Islet precursor cell (in vitro differentiated cells): ENCODE measurements around the gene GMDS.

Experiments
- DNase-seq: peaks from one replicate; pipeline ENCODE4 v3.0.0-alpha.2; 2018

GMDS gene

DNA sequence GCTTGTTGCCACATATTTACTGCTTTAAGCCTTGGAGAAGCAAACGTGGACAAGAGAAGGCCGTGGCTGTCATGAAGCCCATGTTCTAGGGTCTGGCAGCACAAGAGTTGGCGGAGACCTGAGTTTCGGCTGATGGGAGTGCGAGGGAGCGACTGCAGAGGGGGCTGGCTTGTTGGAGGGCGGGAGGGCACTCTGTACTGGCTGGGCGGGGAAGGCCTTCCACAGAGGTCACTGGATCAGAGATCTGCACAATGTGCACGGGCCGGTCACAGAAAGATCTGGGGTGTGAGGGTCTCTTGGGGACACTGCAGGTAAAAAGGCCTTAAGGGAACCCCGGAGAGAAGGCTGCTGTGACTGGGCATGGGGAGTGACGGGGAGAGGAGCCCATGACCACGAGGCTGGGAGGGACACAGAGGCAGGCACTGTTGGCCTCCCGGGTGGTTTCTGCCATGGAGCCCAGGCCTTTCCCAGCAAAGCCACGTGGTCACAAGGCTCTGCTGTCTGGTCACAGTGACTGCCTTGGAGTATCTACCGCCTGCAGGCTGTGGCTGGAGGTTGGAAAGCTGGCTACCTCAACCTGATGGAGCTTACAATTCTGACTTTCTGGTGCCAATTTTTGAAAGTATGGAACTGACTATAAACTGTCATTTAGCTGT is 611.9 kb downstream of the GMDS start:
- DNase-seq = peak; percentile 38

DNA sequence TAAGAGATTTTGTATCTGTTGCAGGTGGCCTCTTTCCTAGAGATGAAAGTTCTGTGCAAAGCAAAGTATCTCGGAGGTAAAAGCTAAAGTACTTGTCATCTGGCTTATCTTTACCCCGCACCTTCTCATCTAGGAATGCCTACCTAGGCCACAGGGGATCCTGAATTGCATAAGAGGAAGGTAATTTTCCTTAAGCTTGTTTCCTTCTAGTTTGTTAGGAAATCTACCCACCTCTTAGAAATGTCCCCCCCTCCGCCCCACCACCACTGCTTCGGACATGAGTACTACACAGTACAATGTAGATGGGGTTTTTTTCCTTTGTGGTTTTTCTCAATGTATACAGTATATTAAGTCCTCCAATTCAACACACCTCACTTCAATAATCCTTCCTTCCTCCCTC is 614.2 kb downstream of the GMDS start:
- peak; percentile 32 for DNase-seq

DNA sequence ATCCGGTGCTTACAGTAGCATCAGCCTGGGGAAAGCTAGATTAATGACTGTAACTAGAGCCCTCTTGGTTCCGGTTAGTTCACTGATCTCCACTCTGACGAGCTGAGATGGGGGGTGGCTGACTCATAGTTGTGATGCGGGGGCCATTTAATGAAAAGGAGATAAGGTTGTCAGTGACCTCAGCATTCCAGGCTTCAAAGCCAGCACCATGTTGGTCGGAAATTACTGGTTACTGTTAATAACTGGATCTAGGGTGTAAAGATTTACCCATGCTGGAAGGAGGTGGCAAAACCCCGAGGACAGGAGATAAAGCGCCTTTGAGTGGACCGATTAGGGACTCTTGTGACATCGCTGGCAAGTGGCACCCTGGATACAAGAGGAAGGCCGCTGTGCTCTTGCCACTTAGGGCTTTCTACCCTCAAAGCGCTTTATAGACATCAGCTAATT is 614.6 kb downstream of the GMDS start:
- peak; percentile 59 for DNase-seq

DNA sequence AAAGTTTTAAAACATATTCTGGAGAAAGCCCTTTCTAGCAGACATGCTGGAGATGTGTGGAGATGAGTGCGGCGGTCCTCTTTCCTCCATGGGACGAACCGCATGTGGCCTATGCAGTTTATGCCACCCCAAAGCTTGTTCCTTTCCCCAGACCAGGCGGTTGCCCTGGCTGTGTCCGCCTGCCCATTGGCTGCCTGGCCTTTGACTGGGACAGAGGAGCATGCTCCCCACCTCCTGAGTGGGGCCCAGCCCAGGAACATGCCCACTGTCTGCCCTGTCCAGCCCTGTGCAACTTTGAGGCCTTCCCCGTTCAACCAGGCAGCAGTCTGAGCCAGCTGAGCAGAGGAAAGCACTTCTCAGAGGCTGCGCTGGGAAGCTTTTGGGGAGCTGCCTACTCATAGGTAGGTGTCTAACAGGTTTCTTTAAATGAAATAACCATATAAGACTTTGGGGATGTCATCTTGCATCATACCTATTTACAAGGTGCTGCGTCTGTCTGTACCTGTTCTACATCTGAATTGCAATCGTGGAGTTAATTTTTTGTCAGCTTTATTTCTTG is 615.1 kb downstream of the GMDS start:
- DNase-seq = peak; percentile 42

DNA sequence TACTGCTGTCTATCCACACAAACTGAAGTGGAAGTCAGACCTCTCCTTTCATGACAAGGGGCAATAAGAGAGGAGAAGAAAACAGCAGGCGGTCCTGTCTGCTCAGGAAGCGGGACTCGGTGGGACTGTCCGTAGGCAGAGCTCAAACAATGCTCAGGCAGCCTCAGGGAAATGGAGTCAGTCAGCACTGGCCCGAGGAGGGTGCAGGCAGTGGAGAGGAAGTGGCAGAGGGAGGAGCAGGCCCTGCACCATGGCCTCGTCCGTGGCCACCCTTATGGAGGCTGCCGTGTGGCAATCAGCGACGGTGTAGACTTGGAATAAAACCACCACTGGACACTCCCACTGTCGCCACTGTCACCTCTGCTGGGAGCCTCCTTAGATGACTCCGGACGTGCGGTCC is 616.1 kb downstream of the GMDS start:
- peak; percentile 29 for DNase-seq

DNA sequence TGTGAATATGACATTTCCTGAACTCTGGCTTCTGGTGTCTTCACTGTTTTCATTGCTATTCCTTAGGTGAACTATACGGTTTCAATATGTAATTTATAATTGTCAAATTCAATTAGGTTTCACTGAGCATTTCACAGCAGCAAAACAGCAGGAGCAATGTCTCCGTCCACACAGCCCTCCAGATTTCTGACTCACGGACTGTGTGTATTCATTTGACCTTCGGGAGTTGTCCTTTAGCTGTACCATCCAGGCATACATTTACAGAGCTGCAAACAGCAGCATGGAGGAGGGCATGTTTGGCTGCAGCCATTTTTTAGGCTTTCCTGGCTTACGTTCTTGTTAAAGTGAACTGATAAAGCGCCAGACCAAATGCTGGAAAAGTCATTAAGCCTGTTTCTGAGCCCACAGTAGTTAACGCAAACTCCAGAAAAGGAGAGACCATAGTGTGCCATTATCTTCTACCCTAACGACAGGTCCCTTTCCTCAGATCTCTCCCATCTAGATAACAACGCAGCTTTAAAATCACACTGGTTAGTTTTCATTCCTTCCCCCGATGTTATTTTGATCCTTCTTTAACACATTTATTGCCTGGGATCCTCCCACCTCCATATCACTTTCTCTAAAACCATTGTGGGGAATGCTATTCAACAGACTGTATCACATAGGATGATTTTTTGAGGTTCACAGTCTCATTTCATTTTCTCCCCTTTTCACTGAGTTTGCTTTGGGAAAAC is 617.4 kb downstream of the GMDS start:
- DNase-seq = no peak

DNA sequence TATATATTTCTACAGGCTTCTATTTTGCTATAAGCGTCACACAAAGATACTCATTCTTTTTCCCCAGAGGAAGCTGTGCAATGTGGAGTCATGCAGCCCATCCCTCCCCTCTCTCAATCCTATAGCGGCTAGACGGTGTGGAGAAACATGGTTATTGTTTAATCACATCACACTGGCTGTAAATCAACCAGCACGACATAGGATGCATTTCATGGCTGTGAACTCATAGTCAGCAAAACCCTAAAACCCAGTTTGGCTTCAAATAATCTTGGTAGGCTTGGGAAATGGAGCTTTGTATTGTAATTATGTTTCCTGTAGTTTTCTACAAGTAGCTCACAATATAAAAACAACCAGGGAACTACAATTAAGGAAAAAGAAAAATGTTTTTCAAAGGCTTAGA is 618.9 kb downstream of the GMDS start:
- no peak for DNase-seq

DNA sequence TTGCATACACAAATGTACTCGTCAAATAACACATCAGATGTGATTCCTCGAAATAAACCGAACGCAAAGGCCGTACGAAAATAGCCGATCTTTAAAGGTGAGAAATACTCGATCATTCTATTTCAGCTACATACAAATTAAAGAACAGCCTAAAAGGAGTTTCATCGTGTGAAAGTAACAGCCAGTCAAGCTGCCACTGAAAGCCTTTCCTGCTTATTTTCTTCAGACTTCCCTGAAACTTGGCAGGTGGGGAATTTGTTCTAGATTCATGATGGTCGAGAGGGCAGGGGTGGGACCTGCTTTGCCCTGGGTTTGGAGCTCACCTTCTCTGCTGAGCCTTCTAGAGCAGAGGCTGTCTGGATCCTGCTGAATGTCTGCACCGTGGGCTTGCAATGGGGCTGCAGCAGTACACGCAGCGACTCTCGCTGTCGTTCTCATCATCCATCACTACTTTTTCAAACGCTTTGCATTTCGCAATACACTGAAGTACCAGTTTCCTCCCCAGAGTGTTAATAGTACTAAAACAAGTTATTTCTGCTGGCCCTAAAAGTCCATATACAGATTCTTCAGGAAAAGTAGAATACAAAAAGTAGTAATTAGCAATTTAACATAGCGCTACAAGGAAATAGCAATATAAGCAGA is 619.5 kb downstream of the GMDS start:
- no peak for DNase-seq

DNA sequence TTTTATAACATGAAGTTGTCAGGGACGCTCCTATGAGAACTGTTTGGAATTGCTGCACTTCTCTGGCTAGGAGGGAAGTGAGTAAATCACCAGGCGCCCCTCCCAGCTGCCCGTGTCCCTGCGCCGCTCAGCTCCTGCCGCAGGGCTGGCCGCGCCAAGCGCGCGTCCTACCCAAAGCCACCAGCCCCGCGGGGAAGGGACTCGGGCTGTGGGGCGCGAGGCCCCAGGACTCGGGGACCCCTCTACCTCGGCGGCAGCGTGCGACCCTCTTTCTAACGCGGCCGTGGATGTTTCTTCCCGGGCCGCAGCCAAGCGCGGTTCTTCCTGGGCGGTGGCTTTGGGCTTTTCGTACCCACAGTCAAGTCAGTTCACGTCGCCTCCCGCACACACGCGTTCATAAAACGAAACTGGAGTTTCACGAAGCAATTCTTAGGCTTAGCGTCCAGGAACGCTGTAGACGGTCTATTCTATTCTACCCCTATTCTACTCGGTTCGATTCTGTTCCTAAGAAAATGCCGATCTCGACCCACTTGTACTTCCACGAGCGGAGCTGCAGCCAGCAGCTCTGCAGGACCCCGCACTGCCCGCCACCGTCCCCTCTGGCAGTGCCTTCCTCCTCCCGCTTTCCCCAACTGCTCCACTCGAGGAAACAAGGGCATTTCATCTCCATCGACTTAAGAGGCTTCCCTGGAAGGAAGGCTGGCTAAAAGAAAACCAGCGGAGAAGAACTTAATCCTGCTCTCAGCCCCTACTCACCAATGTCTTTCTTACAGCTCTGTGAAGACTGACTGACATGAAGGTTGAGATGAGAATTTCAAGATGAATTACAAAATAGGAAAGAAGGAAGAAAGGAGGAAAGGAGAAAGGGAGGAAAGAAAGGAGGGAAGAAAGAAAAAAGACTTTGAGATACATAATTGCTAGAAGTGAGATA is 620.3 kb downstream of the GMDS start:
- peak; percentile 72 for DNase-seq

DNA sequence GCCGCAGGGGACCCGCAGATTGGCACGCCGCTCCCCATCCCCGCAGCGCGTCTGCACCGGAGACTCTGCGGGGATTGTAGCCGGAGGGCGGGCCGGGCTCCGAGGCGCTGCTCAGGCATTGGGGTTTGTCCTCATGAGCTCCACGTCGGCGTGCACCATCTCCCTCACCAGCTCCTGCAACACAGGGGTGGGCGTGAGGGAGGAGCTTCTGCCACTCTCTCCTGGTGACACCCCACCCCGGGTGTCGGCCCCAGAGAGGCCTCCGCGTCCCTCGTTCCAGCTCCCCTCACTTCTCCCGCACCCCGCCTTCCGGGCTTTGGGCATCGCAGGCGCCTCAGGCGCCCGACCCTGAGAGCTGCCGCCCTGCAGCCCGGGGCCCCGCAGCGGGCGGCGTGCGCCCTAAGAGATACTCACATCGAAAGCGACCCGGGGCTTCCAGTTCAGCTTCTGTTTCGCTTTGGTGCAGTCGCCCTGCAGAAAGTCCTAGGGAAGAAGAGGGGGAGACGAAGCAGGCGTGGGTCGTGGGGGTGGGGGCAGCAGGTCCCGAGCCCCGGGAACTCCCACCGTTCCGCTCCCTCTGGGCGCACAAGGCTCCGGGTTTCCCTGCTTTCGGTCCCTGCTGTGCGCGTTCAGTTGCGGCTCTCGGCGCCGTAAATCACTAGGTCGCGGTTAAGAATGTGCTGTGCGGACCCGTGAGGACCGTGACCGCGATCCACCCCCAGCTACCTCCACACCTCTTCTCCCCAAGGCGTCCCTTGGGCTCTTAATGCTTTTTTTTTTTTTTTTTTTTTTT is 621.2 kb downstream of the GMDS start:
- DNase-seq = no peak

DNA sequence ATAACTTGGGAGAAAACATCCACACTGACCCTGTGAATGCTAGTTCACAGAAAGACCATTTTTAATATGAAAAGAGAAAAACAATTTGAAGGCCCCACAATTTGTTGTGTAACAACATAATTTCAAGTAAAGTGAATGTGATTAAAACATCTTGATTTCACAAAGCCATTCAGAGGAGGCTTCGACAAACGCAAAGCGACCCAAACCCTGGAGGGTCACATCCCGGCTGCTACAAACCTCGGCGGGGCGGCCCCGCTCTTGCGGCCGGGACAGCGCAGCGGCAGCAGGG is 621.7 kb downstream of the GMDS start:
- no peak for DNase-seq

DNA sequence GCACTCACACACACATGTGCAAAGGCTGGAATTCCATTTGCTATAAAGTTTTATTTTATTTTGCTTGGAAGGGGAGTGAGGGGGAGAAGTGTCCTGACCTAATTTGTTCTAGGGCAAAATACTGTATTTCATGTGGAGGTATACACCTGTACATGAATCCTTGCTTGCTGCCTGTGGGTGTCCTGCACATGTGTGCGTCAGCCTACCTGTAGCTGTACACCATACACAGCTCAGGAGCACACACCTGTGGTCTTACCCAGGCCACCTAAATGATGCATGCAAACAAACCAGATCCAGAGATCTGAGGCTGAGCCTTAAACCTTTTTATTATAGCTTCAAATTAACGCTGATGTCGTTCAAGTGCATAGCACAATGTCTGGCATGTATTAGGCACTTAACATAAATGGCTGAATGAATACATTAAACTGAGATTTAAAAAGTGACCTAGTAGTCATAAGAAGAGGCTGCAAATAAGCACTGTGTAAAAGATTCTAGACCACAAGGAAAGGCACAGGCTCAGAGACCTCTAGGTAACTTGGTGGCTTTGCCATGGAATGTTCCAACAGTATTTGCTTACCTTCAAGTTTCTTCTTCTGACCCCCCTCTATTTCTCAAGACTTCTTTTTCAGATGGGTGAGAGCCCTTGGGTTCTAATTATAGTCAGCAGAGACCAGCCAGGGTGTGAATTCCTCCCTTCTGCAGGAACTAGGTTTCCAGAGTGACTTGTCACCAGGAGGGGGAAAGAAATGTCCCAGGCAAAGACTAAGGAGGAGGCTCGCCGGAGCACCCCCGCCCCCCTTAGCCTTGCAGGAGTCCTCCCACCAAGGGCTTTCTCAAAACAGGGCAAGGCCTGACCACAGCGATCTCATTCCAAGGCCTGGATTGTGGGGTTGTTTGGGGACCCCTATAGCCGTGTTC is 622.3 kb downstream of the GMDS start:
- DNase-seq = no peak

DNA sequence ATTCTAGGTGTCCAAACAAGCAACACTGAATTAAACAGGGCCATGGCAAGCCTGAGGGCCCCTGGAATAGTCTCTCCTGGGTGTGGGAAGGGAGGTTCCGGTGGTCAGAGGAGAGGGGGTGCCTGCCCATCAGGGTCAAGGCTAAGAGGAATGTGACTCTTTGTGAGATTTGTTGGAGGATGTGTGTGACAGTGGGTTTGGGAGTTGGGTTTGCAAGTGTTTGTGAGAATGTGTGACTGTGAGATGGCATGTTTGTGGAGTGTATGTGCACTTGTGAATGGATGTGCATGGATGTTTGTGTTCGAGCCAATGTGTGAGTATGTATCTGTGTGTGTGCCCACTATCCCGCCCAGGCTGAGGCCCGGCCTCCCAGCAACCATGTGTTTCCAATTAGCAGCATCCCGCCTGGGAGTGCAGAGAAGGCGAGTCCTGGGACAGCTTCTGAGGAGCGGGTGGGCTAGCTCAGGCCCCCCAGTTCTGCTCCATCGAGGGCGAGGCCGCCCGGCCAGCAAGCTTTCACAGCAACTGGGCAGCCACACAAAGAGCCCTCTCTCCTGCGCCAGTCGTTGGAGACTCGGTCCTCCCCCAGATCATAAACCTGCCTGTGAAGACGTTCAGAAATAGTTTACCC is 623.1 kb downstream of the GMDS start:
- no peak for DNase-seq

DNA sequence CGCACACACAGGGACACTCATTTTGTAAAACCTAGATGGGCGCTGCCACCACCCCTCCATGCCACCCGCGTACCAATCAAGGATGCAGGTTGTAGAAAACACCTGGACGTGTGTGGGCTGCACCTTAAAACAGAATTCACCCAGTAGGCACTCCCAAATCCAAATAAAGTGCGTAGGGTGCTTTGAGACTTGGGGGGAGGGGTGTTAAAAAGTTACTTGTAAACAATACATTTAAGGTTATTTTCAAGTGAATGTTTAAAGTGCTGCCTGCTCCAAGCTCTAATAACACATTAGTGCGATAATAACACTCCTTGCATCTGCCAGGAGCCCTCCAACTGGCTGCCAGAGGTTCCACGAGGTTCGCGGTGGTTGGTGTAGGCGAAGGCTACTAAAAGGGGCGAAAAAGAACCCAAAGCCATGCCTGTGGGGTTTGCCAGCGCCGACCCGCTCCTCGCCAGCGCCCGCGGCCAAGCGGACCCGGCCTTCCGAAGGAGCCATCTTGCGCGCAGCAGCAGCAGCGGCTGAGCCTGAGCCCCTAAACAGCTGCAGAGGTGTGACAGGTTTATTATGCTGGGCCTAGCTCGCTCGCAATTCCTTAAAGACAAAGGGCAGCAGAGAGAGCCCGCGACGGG is 624.2 kb downstream of the GMDS start:
- DNase-seq = no peak

DNA sequence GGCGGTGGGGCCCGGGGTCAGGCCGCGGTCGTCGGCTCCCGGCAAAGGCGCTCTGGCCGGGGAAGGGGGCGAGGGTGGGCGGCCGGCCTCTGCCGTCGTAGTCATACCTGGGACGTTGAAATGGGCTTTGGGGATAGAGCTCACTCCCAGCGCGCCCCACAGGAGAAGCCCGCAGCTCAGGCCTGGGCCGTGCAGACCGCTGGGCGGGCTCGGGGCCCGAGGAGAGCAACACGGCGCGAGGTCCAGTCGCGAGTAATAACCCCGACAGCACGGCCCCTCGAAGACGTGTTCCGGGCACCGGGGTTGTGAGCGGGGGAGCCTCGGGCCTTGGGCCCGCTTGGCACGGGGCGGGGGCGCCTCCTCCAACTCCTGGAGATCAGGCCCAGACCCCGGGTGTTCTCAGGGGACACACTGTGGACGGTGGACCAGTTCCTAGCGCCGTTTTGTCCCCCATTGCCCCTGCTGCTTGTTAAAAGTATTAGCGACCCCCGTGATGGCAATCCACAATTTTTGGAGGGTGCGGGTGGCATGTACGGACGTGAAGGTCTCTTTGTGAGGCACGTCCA is 624.8 kb downstream of the GMDS start:
- DNase-seq = no peak

DNA sequence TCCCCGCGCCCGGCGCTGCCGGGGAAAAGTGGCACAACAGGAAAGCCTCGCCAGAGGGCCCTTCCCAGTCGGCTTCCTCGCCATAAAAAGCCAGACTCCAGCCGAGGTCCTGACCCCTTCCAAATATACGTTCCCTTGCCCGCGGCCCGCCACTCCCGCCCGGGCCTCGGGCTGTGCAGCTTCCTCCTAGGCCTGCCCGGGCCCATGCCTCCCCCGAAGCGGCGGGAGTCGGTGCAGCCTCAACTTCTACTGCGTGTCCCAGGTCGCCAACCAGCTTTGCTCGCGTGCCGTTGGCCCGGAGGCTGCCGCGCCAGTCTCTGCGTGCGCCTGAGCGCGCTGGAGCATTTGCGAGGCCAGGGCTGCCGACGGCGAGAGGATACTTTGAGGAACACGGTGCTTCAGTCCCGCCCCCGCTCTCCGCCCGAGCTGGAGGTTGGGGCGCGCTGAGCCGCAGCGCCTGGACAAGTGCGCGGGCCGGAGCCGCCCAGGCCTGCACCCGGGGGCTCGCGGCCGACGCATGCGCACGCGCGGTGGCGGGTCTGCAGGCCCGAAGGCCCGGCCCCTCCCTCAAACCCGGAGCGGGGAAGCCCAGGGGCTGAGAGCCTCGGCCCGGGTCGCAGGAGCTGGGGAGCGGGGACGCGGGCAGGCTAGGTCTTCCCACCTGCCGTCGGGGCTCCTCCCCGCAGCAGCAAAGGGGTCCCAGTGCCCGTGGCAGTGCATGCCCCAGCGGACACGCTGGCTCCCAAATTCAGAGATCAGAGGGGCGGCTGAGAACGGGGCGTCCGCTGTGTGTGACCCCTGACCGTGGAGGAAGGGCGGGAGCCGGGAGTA is 625.5 kb downstream of the GMDS start:
- DNase-seq = peak; percentile 77

DNA sequence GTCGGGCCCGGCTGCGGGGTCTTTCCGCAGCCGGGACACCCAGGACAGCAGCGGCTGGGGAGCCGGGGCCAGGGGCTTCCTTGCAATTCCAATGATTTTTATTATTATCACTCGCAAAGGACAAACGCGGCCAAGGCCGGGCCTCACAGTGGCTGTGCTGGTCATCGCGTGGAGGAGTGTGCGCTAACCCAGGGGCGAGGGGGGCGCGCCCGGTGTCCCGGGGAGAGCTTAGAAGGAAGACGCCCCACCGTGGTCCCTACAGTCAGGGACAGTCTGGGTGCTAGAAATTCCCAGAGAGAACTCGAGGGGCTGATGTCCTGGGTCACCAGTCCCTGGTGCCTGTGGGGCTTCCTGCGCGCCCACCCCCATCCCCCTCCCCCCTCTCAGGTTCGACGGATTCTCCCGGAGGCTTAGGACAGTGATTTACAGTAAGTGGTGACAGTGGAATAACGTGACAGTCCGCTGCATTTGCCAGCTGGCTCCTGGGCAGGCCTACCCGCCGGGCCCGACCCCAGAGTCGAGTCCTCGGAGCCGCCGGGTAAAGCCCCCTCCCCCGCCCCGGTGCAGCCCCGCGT is 626.2 kb downstream of the GMDS start:
- DNase-seq = no peak
